ENCODE measurements around the gene ARPC5L.

Gene ARPC5L

DNA sequence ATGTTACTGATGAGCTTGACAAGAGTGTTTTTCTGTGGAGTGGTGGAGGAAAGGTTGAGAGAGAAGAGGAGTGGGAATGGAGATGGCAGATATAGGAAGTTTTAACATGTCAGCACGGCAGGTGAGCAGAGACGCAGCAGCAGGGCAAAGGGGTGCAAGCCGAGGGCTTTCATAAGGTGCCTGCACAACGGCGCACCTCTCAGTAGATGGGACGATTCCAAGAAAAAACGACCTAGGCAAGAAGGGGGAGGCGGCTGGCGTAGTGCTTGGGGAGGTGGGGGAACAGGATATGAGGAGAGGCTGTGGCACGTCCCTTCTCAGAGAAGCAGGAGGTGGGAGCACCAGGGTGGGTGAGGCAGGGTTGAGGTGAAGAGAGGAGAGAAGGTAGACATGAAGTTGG lies 24.5 kb downstream of the ARPC5L start:
- TF ChIP-seq SIN3A (IDR thresholded peaks at IDR 0.05; ENCODE audit: borderline replicate concordance, insufficient read depth, low read length): no peak
- no peak for TF ChIP-seq FOXP2 (optimal IDR thresholded peaks at IDR 0.05; ENCODE audit: borderline replicate concordance, extremely low read depth, extremely low read length, insufficient read depth)
- TF ChIP-seq POLR2AphosphoS5 (IDR thresholded peaks at IDR 0.05; ENCODE audit: low read depth, low read length): no peak
- TF ChIP-seq TAF1 (IDR thresholded peaks at IDR 0.05; ENCODE audit: borderline replicate concordance, insufficient read depth, low read length): no peak
- TF ChIP-seq, protein P1, sequence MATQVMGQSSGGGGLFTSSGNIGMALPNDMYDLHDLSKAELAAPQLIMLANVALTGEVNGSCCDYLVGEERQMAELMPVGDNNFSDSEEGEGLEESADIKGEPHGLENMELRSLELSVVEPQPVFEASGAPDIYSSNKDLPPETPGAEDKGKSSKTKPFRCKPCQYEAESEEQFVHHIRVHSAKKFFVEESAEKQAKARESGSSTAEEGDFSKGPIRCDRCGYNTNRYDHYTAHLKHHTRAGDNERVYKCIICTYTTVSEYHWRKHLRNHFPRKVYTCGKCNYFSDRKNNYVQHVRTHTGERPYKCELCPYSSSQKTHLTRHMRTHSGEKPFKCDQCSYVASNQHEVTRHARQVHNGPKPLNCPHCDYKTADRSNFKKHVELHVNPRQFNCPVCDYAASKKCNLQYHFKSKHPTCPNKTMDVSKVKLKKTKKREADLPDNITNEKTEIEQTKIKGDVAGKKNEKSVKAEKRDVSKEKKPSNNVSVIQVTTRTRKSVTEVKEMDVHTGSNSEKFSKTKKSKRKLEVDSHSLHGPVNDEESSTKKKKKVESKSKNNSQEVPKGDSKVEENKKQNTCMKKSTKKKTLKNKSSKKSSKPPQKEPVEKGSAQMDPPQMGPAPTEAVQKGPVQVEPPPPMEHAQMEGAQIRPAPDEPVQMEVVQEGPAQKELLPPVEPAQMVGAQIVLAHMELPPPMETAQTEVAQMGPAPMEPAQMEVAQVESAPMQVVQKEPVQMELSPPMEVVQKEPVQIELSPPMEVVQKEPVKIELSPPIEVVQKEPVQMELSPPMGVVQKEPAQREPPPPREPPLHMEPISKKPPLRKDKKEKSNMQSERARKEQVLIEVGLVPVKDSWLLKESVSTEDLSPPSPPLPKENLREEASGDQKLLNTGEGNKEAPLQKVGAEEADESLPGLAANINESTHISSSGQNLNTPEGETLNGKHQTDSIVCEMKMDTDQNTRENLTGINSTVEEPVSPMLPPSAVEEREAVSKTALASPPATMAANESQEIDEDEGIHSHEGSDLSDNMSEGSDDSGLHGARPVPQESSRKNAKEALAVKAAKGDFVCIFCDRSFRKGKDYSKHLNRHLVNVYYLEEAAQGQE (IDR thresholded peaks at IDR 0.05; ENCODE audit: insufficient read depth in 1 of 2, low read depth in 2 of 2, low read length in 2 of 2): no peak

DNA sequence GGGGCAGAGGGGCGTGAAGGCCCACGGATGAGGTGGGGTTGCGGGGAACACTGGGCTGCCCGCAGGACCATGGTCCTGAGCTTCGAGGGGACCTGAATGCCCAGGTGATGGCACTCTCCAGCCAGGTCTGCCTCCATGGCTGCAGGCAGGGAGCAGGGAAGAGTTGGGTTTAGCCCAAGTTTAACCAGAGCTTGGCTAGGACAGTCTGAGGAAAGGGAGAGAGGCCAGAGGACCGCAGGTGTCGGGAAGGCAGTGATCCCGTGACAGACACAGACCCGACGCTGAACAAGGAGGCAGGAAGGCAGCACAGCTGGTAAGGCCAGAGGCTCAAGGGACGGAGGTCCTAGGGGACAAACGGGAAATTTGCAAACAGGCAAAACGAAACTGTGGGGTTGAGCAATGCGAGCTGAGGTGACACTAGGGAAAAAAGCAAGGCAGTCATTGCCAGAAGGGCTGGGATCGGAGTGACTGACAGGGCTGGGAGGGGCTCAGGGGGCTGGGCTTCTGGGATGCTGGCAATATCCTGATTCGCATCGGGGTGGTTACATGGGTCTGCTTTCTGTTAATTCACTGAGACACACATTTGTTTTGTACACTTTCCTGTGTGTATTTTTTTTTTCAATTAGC lies 25.0 kb downstream of the ARPC5L start:
- TF ChIP-seq TAF1 (IDR thresholded peaks at IDR 0.05; ENCODE audit: borderline replicate concordance, insufficient read depth, low read length): no peak
- TF ChIP-seq, protein P1 (IDR thresholded peaks at IDR 0.05; ENCODE audit: insufficient read depth in 1 of 2, low read depth in 2 of 2, low read length in 2 of 2): no peak

DNA sequence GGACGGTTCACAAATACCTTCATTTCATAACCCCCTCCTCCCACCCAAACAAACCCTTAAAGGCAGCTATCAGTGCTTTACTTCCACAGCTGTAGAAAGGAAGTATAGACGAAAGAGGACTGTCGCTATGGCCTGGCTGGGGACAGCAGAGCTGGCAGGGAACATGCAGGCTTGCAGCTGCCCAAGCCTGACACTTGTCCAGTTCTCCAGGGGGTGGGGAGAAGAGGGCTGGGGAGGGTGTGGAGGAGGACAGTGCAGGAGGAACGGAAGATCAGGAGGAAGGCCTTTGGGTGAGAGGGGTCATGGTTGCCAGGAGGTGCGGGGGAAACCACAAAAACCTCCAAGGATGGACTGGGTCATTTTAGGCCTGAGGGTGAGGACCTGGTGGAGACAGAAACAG lies 25.9 kb downstream of the ARPC5L start:
- TF ChIP-seq TAF1 (IDR thresholded peaks at IDR 0.05; ENCODE audit: borderline replicate concordance, insufficient read depth, low read length) (no peak), SIN3A (IDR thresholded peaks at IDR 0.05; ENCODE audit: borderline replicate concordance, insufficient read depth, low read length) (no peak), FOXP2 (optimal IDR thresholded peaks at IDR 0.05; ENCODE audit: borderline replicate concordance, extremely low read depth, extremely low read length, insufficient read depth) (no peak), POLR2AphosphoS5 (IDR thresholded peaks at IDR 0.05; ENCODE audit: low read depth, low read length) (no peak)
- TF ChIP-seq, protein P1 (IDR thresholded peaks at IDR 0.05; ENCODE audit: insufficient read depth in 1 of 2, low read depth in 2 of 2, low read length in 2 of 2): no peak

DNA sequence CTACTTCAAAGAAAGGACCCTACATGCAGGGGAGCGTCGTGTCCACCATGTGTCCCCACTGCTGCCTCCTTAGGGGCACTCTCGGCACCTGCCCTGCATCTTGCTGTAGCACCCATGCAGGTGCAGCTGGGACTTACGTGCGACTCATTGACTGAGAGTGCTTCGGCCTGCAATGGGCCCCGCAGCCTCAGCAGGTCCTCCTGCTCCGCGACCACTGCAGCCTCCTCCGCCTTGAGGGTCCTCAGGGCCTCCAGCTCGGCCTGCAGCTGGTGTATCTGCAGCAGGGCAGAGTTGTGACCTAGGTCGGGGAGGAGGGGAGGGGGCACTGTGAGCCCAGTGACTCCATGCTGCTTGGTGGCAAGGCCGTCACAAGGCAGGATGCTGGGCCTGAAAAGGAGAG lies 27.1 kb downstream of the ARPC5L start:
- no peak for TF ChIP-seq SIN3A (IDR thresholded peaks at IDR 0.05; ENCODE audit: borderline replicate concordance, insufficient read depth, low read length)
- no peak for TF ChIP-seq FOXP2 (optimal IDR thresholded peaks at IDR 0.05; ENCODE audit: borderline replicate concordance, extremely low read depth, extremely low read length, insufficient read depth)
- no peak for TF ChIP-seq TAF1 (IDR thresholded peaks at IDR 0.05; ENCODE audit: borderline replicate concordance, insufficient read depth, low read length)
- TF ChIP-seq, protein P1 (IDR thresholded peaks at IDR 0.05; ENCODE audit: insufficient read depth in 1 of 2, low read depth in 2 of 2, low read length in 2 of 2): no peak
- no peak for TF ChIP-seq POLR2AphosphoS5 (IDR thresholded peaks at IDR 0.05; ENCODE audit: low read depth, low read length)

DNA sequence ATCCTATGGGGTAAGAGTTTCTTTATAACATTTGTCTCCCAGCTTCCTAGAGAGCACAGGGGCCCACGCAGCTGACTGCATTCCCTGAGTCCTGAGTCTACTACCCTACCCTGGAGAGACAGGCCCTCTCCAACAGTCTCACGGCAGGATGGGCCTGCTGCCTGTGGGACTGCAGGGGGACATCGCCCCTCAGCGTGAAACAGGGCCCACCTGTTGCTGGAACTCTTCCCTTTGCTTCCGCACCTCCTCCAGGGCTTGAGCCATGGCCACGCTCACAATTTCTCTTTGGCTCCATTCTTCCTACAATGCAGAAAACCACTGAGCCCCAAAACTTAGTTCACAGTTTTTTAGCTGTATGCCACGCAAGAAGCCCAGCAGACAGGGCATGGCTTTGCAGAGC lies 28.2 kb downstream of the ARPC5L start:
- TF ChIP-seq POLR2AphosphoS5 (IDR thresholded peaks at IDR 0.05; ENCODE audit: low read depth, low read length) (no peak), FOXP2 (optimal IDR thresholded peaks at IDR 0.05; ENCODE audit: borderline replicate concordance, extremely low read depth, extremely low read length, insufficient read depth) (no peak), TAF1 (IDR thresholded peaks at IDR 0.05; ENCODE audit: borderline replicate concordance, insufficient read depth, low read length) (no peak), SIN3A (IDR thresholded peaks at IDR 0.05; ENCODE audit: borderline replicate concordance, insufficient read depth, low read length) (no peak)
- TF ChIP-seq, protein P1 (IDR thresholded peaks at IDR 0.05; ENCODE audit: insufficient read depth in 1 of 2, low read depth in 2 of 2, low read length in 2 of 2): no peak
